T-helper 2 cell treated with Interferon-gamma antibody and Interleukin-4, amounts not matched to agents 100 ng/mL and 5 ng/mL, for 36 hours (primary cell): ENCODE results near the gene FRAS1. TPM values are rescaled to one million over a fixed set of nuclear protein-coding genes. Genes with fewer than 3 reads are reported as not detected.
"Not testable (repeated sequence)": the region's sequence is repeated elsewhere in the genome, so short reads cannot be mapped to it uniquely, and the experiment has no call there.

Experiments
- intact Hi-C: fragments of 100-400 bp; cut with micrococcal nuclease; formaldehyde crosslinking; loops from one replicate; pipeline ENCODE4 v1.15.1; 2023
- total RNA-seq: library from RNA; stranded (reverse); gene quantifications from 2 replicates; pipeline ENCODE4 v1.2.3, GENCODE V29; 2022

The FRAS1 gene, protein sequence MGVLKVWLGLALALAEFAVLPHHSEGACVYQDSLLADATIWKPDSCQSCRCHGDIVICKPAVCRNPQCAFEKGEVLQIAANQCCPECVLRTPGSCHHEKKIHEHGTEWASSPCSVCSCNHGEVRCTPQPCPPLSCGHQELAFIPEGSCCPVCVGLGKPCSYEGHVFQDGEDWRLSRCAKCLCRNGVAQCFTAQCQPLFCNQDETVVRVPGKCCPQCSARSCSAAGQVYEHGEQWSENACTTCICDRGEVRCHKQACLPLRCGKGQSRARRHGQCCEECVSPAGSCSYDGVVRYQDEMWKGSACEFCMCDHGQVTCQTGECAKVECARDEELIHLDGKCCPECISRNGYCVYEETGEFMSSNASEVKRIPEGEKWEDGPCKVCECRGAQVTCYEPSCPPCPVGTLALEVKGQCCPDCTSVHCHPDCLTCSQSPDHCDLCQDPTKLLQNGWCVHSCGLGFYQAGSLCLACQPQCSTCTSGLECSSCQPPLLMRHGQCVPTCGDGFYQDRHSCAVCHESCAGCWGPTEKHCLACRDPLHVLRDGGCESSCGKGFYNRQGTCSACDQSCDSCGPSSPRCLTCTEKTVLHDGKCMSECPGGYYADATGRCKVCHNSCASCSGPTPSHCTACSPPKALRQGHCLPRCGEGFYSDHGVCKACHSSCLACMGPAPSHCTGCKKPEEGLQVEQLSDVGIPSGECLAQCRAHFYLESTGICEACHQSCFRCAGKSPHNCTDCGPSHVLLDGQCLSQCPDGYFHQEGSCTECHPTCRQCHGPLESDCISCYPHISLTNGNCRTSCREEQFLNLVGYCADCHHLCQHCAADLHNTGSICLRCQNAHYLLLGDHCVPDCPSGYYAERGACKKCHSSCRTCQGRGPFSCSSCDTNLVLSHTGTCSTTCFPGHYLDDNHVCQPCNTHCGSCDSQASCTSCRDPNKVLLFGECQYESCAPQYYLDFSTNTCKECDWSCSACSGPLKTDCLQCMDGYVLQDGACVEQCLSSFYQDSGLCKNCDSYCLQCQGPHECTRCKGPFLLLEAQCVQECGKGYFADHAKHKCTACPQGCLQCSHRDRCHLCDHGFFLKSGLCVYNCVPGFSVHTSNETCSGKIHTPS (N-terminal part only)
- total RNA-seq: not detected in 2 replicates

DNA sequence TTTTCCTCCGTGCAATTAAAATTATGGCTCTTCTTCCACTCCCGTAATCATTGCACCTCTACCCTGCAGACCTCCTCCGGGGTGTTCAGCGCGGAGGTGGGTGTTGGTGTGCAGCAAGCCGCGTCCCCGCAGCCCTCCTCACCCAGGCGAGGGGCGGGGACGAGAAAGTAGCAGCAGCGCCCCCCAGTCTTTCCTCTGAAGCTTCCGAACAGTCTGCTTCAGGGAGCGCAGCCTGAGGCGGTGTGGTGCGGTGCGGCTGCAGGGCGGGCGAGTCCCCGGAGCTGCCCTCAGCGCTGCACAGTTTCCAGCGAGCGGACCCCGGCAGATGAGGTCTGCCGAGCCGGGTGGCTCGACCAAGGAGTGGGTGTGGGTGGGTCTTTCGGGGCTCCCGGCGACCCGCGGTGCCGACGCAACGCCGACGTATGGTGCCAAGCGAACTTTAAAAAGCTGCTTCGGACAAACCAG is at the start of gene FRAS1:
Gene FRAS1 (plus strand): TSS at position 189 of the 465 bp plus-strand sequence. CDS start 687 bp downstream, outside the sequence.
- intact Hi-C loops: loop anchor here (10.0 kb wide), 1 partner anchor 808 kb away; no protein-coding TSS in a partner anchor

- intact Hi-C loops: not testable (repeated sequence)
Measured at GRCh38 chr4:78011003-78011402, 46.1 kb upstream of the FRAS1 start.

DNA sequence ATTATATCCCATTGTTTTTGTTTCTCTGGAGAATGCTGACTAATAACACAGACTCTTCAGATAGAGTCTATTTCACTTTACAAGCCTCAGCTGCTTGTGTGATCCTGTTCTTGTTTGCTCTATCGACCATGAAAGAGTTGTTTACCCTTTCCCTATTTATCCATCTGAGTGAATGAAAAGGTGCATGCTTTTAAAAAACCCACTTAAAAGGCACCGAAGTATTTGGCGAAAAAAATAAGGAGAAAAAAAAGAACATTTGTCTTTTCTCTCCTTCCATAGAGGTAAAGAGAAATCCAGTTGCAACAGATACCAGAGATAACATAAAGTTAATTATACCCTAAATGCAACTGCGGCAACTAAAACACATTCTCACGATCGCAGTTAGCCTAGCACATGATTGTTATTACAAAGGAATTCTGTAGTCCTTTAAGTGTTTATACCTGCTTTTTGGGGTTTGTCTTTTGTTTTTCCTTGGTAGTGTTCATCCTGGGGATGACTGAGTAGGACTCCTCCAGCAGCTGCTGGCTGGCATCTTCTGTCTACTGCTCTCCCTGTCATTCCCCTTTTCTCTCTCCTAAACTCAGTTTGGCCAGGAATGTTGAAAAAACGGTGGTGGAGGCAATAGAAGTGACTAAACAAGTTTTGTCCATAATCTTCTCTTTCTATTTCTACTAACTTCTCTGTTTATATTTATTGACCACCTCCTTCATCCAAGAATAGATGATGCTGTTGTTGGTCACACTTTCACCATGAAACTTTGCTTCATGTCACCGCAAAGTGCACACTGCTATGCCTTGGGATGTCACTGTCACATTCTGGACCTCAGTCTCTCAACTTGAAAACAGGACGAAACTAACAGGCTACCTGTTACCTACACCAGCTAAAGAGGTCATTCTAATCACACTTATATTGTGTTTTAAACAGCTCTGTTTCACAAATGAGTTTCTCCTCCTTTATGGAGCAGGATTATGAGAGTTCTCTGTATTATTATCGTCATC is 41.9 kb upstream of the FRAS1 start:
- intact Hi-C loops: no loop called here

DNA sequence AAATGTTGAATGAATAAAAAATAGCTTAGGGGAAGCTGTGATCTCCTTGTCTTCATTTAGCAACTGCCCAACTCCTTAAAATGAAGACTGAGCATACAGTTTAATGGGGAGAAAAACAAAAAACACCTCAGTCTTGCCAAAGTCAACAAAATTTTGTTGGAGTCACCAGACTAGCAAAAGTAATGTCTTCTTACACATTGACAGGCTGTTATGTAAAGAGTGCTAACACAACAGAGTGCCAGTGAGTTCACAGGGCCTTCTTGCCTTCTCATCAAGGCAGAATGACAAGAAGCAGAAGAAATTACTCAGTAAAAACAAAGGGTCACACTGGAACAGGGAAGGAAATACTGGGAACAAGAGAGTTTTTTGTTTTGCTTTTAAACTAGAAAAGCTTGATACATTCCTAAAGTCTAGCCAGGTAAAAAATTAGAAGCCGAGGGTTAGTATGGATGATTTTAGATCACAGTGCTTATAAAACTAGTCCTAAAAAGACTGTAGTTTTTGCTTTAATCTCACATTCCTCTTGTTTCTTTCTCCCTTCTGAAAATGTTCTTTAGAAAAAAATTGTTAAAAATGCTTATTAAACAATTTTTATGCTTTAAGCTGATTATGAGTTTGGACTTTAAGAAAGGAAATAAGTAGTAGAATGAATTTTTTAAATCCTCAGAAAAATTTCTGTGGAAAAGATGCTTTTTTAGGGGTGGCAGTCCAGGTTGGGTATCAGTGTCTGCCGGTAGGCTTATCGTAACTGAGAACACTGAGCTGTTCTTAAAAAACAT is 38.7 kb upstream of the FRAS1 start:
- intact Hi-C loops: no loop called here

DNA sequence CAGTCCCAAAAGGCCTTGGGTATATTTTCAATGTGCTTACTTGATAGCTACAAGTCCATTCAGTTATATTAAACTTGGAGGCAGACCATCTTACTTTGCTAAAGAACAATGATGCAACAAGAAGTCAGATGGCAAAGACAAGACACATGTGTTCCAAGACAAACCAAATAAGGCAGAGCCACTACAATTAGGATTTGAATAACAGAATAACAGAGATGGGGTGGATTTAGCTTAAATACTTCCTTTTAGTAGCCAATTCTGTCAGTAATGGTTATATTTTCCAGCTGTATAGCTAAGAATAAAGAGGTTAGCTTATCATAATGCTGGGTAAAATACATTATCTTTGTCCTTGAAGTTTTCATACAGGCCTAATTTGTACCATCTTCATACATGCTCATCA is 37.7 kb upstream of the FRAS1 start:
- intact Hi-C loops: no loop called here

DNA sequence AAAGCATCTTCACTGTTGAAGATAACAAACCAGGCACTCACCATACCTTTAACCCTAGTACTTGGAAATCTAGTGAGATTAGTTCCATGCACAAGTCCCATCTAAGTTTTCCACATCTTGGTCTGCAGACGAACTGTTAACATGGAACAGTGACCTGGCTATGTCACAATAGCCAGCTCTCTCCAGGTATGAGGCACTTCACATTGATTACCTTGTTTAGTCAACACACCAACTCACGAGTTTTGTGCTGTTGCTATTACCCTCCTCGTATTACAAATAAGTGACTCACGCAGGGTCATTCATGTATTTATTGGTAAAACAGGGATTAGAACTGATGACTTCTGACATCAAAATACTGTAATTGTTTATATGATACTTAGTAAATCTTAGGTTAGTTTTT is 36.4 kb upstream of the FRAS1 start:
- intact Hi-C loops: no loop called here

DNA sequence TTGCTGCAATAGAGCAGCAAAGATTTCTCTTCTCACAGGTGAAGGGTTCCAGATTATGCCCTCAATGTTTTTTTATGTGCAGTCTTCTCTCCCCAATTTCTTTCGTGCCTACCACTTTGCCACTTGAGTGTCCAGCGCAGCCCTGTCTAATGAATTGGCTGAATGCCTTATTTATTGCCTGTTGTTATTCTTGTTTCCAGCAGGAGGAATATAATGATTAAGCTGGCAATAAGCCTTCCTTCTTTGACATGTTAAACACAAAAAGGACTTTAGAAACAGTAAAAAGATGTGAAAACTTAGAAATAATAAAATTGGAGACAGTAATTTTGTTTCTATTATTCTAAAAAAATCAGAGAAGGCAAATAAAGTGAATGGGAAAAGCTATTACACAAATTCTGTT is 34.6 kb upstream of the FRAS1 start:
- intact Hi-C loops: no loop called here

DNA sequence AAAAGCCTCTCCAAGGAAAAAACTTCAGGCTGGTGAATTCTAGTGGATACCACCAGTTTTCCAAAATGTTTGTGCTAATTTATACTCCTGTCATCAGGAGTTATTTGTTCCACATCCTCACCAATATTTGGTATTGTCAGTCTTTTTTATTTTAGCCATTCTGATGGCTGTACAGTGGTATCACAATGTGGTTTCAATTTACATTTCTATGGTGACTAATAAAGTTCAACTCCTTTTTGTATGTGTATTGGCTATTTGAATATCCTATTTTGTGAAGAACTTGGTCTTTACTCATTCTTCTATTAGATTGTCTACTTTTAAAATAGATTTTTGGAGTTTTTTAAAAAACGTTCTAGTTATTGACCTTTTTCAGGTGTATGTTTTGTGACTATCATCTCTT is 33.0 kb upstream of the FRAS1 start:
- intact Hi-C loops: no loop called here

DNA sequence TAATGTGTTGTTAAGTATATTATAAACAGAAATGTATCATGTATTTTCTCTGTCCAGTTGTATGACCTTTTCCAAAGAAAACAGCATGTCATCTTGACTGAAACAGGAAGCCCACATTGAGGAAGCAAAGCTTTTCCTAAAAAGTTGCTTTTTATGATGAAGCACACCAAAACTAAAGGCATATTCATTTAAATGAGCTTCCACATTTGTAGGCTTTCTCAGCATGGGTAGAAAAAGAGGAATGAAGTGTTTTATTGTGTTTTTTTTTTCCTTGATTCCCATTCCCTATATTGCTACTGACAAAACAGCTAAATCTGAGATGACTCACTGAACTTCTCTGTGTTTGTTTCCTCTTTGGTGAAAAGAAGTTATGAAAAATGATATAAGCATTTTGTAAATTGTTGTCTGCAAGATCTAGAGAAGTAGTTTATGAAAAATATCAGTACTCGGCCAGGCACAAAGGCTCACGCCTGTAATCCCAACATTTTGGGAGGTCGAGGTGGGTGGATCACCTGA is 32.5 kb upstream of the FRAS1 start:
- intact Hi-C loops: no loop called here

GRCh38 chr4:78031417-78031950 is 25.6 kb upstream of the FRAS1 start:
- intact Hi-C loops: no loop called here

DNA sequence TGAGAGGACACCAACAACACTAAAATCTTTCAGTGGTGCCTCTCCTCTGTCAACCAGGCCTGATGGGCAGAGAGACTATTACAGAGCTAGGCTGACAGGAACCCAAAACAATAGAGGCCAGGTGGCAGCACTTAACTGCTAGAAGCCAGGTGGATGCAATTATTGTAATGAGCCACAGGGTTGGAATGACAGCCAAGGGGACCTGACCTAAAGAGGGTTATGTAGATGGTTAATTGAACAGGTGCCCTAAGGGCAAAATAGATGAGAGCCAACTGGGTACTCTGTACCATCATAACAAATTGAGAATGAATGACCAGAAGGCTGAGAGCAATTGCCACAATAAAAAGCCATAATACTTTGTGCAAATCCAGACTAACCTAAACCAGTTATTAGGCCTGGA is 24.7 kb upstream of the FRAS1 start:
- intact Hi-C loops: no loop called here

DNA sequence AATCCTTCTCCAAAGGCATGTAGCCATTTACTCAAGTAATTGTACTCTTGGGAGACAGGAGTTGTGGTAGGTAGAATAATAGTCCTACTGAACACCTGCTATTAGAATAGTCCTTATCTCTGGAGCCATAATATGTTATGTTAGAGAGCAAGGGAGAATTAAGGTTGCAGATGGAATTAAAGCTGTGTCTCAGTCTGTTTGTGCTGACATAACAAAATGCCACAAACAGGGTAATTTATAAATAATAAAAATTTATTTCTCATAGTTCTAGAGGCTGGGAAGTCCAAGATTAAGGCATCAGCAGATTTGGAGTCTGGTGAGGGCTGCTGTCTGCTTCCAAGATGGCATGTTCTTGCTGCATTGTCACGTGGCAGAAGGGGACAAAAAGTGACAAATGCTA is 24.2 kb upstream of the FRAS1 start:
- intact Hi-C loops: no loop called here

- intact Hi-C loops: no loop called here
Measured at GRCh38 chr4:78033861-78034260, 23.3 kb upstream of the FRAS1 start.

DNA sequence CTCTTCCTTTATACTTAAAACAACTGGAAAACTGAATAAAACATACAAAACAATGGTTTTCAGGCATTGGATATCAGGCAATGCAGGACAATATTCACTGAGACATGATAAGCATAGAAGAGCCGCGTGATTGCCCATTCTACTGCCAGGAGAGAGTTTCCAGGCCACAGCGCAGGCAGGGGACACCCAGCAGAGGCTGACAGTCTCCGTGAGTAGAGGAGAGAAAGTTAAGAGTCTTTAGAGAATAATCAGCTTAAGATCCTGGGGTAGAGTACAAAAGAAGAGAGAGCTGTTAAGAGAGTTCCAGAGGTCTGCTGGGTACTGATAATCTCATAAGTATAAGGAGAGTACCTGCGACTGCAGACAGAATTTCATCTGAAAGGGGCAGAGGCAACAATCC is 18.4 kb upstream of the FRAS1 start:
- intact Hi-C loops: no loop called here

GRCh38 chr4:78039678-78040077 is 17.4 kb upstream of the FRAS1 start:
- intact Hi-C loops: no loop called here

- intact Hi-C loops: no loop called here
Measured at GRCh38 chr4:78040431-78040830, 16.7 kb upstream of the FRAS1 start.

- intact Hi-C loops: no loop called here
Measured at GRCh38 chr4:78047366-78047765, 9.8 kb upstream of the FRAS1 start.

GRCh38 chr4:78056265-78057129 is 626 bp upstream of the FRAS1 start:
- intact Hi-C loops: loop anchor here (10.0 kb wide), 1 partner anchor 808 kb away; no protein-coding TSS in a partner anchor
